Measurements from ENCODE around the gene TRMT61A.
A peak's percentile ranks its signal among the peaks of the same experiment; 100 is the strongest.

The TRMT61A gene

GRCh38 chr14:103548463-103549351 is 19.7 kb downstream of the TRMT61A start:
- no peak for DNase-seq

GRCh38 chr14:103549361-103550311 is 20.6 kb downstream of the TRMT61A start:
- DNase-seq: no peak

- no peak for DNase-seq
Observed at GRCh38 chr14:103550451-103551337, 21.7 kb downstream of the TRMT61A start.

GRCh38 chr14:103551338-103551762 is 22.4 kb downstream of the TRMT61A start:
- no peak for DNase-seq

GRCh38 chr14:103552011-103552845 is 23.2 kb downstream of the TRMT61A start:
- no peak for DNase-seq

GRCh38 chr14:103552846-103553210 is 23.8 kb downstream of the TRMT61A start:
- DNase-seq: no peak

- DNase-seq: no peak
Observed at GRCh38 chr14:103555559-103556337, 26.8 kb downstream of the TRMT61A start.

- DNase-seq: no peak
Observed at GRCh38 chr14:103556946-103557758, 28.2 kb downstream of the TRMT61A start.

GRCh38 chr14:103558071-103558882 is 29.3 kb downstream of the TRMT61A start:
- DNase-seq: no peak

- DNase-seq: no peak
Observed at GRCh38 chr14:103559766-103560165, 30.8 kb downstream of the TRMT61A start.

- DNase-seq: peak; percentile 54 to 66
Observed at GRCh38 chr14:103560691-103561090, 31.7 kb downstream of the TRMT61A start.

GRCh38 chr14:103561381-103562178 is 32.6 kb downstream of the TRMT61A start:
- peak; percentile 33 to 45 for DNase-seq

- DNase-seq: peak in 1 of 2 donors; percentile 56
Observed at GRCh38 chr14:103562179-103562428, 33.1 kb downstream of the TRMT61A start.

- peak; percentile 73 to 84 for DNase-seq
Observed at GRCh38 chr14:103562429-103563225, 33.6 kb downstream of the TRMT61A start, which contains the start of the genes BAG5 and COA8. Gene BAG5 (minus strand): TSS chr14:103562657. CDS start chr14:103561164, 1,493 bp downstream. Gene COA8 (plus strand): TSS chr14:103562960. CDS start chr14:103563002, 42 bp downstream.

- no peak for DNase-seq
Observed at GRCh38 chr14:103563226-103563620, 34.2 kb downstream of the TRMT61A start.

GRCh38 chr14:103563844-103564505 is 35.0 kb downstream of the TRMT61A start:
- DNase-seq: no peak
